HTR-8/SVneo (cell line): ENCODE data around the gene PIP5KL1.

Experiments used
- DNase-seq: peaks from one replicate; pipeline ENCODE4 v3.0.0; 2011; ENCODE audit warnings: low spot score, mixed read lengths; ENCODE audit not compliant: insufficient read length
- FAIRE-seq: peaks from 2 replicates; lab custom pipeline; 2011; peaks lifted over from hg19 to GRCh38; lab: Jason Lieb, UNC

PIP5KL1 gene

DNA sequence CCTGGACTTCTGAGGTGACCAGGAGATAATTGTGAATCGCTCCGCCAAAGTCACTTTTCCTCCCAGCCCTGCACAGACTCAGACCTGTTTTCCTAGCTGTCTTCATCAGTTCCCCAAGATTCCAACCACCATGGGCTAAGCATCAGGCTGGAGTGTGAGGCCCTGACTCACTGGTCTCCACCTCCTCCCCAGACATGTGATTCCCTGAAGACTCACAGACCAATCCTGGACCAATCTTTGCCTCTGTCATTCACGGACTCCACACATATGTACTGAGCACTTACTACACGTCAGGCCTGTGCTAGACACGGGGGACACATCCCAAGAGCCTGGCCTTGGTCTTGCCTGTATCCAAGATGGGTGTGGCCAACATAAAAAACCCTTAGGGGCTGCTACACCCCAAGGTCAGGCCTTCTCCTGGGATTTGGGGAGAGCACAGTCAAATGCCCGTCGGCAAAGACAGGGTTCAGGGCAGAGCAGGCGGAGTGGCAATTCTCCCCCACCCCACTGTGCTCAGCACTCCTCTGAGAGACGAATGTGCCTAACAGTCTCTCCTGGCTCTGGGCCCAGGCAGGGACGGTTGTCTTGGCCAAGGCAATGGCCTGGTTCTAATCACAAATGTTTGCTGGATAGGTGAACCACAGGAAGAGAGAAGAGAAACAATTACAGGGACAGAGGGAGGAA, 38.3 kb upstream of the PIP5KL1 start:
- DNase-seq, result no peak
- no peak for FAIRE-seq

DNA sequence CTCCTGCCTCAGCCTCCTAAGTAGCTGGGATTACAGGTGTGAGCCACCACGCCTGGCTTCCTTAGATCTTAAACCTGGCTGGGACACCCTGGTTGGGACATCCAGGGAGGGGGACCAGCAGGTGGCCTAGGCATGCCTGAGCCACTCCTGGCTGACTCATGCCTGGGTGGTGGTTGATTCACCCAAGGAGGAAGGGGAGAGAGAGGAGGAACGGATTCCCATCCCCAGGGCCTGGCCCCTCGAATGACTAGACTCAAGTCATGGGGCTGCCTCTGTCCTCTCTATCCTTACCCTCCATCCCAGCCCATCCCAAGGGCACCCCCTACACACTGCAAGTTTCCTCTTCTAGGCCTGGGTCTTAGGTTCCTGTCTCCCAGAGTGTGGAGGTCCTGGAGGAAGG, 37.5 kb upstream of the PIP5KL1 start:
- DNase-seq, result no peak

DNA sequence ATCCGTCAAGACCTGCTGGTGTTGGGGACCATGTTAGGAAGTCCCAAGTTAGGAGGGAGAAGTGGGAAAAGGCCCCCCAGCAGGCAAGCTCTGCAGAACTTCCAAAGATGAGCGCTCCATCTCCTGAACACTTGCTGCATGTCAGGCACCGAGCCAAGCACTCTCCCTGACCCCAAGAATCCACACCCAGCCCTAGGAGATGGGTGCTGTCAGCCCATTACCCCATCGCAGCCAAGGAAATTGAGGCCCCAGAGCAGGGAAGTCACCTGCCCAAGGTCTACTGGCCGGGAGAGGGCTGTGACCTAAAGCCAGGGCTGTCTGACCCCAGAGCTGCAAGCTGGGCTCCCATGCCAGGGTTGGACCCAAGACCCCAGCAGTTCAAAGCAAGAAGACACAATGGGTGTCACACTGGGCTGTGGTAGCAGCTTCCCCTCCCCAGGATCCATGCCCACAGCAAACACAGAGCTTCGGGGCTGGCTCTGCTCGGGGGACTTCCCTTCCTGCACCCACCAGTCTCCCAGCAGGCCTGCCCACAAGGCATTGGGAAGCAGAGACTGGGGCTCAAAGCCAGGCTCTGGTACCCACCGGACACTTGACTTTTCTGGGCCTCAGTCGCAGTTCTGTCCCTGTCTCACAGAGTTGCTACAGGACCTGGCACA, 36.7 kb upstream of the PIP5KL1 start:
- DNase-seq (no peak), FAIRE-seq (no peak)

More for the DNA sequence above, 37.5 kb upstream of the PIP5KL1 start:
- no peak for FAIRE-seq

DNA sequence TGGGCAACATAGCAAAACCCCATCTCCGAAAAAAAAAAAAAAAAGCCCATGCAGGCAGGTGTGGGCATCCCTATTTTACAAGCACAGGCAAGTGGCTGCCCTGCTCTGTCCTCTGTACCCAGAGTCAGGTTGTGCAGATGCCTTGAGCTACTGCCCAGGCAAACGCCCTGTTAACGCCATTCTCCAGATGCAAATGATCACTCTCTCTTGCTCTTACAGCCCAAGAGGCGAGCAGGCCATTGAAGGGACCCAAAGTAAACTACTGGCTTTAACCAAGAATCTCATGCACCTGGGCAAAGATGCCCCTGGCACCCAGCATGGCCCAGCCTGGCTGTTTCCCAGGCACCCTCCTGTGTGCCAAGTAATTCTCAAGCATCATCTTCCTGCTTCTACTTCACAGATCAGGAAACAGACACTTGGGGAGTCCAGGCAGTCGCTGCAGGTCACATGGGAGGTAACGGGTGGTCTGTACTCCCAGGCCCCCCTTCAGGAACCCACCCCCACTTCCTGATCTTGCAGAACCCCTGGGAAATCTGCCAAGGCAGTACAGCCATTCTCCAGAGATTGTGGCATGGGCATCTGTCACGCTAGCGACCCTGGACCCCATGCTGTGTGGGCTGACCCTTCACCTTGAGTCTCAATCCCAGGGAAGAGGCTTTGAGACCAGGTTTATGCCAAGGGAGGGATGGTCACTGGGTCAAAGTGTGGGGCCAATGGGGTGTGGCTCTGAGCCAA, 36.0 kb upstream of the PIP5KL1 start:
- FAIRE-seq (no peak), DNase-seq (no peak)

DNA sequence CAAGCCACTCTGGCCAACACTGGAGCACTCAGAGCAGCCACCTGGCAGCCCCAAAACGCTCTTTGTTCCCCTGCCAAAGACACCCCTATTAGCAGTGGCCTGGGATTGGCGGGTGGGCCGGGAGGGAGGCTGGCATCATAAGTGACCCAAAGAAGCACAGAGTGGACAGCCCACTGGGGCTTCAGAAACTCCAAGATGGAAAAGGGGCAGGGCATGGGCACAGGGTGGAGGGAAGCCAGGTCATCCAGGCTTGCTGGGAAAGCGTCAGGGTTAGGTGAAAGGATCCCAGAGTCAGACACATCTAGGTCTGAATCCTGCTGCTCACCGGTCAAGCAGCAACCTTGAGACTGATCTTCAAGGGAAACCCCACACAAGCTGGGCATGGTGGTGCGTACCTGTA, 35.4 kb upstream of the PIP5KL1 start:
- FAIRE-seq, result no peak
- no peak for DNase-seq

DNA sequence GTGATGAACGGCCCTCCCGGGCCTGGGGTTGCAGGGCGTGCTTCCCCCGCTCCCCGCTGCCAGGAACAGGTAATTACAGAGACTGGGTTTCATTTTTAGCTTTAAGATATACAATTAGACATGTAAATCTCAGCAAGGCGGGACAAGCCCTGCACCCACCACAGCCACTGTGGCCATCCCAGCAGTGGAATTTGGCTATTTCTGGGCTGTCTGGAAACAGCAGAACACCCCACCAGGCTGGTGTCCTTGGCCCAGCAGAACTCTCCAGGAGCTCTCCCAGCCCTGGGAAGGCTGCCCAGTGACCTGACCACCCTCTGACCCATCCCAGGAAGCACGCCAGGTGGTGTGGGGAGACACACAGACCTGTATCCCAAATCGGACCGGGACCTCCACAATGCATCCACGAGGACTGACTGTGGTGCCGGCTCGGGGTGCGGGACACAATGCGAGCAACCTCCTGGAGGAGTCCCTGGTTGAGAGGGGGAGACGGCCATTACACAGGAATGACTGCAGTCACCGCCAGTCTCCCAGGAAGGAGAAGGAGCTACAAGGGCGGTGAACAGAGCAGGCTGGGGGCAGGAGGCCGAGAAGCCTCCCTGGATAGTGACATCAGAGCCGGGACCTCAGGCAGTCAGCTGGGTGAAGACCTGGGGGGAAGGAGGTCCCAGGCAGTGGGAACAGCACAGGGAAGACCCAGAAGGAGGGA, 32.9 kb upstream of the PIP5KL1 start:
- DNase-seq (no peak), FAIRE-seq (no peak)

DNA sequence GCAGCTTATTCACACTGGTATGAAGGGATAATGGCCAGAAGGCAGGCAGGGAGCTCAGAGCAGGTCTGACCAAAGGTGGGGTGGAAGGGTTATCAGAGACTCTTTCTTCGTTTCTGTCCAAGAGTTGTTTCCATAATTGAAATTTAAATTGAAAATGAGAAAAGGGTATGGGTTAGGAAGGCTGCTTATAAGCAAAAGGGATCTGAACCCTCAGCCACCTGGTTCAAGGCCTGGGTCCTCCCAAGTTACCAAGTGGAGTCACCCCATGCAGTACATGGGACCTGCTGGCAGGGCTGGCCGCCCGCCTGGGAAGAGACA, 32.4 kb upstream of the PIP5KL1 start:
- no peak for DNase-seq
- no peak for FAIRE-seq

DNA sequence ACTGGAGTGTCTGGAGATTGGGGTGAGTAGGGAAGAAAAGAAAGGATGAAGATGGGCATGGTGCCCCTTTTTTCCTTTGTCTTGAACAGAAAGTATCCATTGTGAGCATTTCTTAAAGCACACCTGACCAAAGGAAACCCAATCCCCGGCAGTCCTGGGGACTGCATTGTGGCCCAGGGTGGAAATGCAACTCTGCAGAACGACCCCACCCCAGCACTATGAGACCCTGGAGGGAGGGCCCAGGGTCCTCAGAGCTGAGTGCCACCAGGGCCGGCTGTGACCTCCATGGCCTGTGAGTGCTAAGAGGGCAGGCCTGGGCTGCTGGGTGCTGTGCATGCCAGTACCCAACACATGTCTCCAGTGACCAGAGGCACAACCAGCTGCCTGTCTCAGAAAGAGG, 31.7 kb upstream of the PIP5KL1 start:
- DNase-seq (no peak), FAIRE-seq (no peak)

DNA sequence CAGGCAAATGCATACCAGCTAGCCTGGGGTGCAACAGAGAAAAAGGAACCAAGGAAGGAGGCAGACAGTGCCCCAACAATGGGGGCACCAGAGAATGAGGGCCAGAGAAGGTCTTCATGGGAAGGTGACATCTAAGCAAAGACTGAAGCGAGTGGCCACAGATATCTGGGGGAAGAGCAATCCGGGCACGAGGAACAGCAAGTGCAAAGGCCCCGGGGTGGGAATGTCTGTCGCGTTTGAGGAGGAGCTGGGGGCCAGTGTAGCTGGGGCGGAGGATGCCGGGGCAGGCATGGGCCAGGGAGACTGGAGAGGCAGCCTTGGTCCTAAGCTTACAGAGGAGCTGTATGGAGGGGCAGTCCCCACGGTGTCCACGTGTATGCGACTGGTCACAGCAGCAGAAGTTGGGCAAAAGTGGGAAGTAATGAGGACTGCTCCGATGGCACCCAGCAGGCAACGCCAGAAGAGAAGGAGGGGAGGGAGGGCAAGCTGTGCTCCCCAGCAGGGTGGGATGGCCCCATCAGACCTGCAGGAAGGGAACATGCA, 31.1 kb upstream of the PIP5KL1 start:
- DNase-seq, result no peak
- no peak for FAIRE-seq

DNA sequence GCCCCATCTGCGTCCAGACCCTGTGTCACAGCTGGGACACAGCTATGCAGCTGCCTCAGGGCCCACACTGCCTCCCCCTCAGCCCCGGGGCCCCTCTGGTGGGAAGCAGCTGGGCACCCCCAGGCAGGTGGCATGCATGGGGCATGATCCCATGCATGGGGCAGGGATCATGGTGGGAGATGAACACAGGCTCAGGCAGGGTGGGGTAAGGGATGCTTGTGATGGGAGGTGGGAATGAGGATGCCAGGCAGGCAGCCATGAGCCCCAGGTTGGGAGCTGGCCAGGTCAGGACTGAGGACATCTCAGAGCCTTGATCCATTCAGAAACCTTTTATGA, 30.5 kb upstream of the PIP5KL1 start:
- no peak for DNase-seq
- FAIRE-seq, result no peak

DNA sequence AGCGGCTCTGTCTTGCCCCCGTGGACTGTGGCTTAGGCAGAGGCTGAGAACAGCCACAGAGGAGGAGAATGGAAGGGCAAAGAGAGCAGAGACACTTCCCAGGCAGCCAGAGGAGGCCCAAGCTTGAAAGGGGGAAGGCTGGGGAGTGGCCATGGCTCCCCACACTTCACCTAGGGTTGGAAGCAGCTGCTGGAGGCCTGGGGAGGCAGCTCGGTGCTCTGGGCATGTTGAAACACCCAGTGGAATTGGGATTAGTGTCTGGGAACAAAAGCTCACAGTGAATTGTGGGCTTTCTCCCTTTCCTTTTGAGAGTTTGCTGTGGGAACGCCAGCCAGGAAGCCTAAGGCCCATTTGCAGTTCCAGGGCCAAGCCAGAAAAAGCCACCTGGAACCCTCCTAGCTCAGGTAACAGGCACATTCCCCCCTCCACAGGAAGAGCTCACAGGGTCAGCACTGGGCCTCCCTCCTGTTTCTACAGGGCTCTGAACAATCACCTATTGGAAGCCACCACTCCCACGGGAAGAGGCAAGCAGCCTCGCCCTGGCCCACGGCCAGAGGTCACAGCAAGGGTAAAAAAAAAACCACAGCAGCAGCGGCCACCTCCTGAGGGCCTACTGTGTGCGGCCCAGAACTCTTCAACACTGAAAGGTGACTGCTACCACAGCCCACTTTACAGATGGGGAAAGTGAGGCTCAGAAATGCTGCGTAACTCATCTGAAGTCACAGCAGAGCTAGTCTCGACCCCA, 30.0 kb upstream of the PIP5KL1 start:
- DNase-seq (no peak), FAIRE-seq (no peak)

DNA sequence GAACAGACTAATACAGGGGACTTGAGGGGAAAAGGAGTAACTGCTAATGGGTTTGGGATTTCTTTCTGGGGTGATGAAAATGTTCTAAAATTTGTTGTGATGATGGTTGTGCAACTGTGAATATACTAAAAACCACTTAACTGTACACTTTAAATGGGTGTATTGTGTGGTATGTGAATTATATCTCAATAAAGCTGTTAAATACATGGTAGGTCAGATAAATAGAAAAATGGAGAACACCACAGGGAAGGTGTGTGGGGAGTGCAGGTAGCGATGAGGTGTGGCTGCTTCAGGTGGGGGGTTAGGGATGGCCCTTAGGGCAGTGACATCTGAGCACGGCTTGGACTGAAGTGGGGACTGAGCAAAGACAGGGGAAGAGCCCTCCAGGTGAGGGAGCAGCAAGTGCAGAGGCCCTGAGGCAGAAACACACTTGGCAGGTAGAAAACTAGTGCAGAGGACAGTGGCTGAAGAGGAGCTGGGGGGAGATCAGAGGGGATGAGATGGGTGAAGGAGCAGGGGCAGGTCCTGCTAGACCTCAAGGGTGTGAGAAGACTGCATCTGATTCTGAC, 29.3 kb upstream of the PIP5KL1 start:
- FAIRE-seq (no peak), DNase-seq (no peak)

DNA sequence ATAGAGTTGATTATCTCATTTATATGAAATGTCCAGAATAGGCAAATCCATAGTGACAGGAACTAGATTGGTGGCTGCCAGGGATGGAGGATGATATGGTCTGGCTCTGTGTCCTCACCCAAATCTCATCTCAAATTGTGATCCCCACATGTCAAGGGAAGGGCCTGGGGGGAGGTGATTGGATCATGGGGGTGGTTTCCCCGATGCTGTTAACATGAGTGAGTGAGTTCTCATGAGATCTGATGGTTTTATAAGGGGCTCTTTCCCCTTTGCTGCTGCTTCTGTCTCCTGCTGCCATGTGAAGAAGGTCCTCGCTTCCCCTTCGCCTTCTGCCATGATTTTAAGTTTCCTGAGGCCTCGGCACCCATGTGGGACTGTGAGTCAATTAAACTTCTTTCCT, 28.8 kb upstream of the PIP5KL1 start:
- no peak for DNase-seq
- FAIRE-seq, result no peak

DNA sequence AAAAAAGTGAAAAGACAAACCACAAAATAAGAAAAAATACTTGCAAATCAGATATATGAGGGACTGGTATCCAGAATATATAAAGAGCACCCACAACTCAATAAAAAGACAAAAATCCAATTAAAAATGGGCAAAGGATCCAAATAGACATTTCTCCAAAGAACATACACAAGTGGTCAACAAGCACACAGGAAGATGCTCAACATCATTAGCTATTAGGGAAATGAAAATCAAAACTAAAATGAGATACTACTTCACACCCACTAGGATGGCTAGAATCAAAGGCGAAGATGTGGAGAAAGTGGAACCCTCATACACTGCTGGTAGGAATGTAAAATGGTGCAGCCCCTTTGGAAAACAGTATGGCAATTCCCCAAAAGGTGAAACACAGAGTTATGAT, 28.2 kb upstream of the PIP5KL1 start:
- DNase-seq, result no peak
- no peak for FAIRE-seq

DNA sequence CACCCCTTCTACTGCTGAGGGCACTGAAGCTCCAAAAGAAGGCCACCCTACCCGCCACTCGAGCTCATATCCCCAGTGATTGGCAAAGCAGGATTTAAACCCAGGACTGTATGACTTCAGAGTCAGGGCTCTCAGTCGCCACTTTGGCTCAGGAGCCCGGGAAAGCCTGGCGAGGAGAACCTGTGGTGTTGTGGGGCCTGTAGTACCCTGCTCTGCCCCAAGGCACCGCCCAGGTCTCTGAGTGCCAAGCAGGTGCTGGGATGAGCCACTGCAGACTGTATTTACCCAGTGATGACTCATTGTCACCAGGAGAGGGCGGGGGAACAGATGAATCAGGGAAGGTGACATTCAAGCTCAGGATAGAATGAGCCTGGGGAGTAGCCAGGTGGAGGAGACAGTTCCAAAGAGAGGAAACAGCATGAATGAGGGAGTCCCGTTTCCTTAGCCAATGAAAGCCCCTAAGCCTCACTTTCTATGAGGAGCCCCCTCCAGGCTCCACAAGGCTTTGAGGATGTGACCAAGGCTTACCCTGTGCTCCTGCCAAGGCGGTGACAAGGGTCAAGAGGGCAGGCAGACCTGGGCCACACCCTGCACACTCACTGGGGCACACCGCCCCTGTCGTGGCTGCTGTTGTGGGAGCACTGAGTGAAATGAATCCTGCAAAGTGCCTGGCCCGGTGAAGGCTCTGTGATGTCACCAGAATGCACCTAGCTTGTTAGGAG, 24.9 kb upstream of the PIP5KL1 start:
- DNase-seq (no peak), FAIRE-seq (no peak)

DNA sequence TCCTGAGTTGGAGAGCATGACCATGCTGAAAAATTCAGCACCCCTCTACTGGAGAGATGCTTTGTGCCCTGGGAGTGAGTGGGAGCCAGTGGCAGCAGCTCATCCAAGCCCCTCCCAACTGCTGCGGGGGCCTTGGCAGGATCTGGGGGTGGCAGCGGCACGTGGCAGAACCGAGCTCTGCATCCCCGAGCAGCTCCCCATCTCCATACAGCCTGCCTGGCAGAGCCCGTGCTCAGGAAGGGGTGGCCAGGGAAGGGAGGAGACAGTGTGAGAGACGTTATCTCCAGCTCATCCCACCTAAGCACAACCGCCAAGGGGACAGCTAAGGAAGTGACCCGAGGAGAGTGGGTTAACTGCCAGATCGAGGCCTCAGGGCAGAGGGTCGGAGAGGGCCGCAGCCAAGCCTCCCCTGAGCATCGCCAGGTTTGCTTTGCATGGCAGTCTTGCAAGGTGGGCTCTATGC, 24.3 kb upstream of the PIP5KL1 start:
- FAIRE-seq (no peak), DNase-seq (no peak)

DNA sequence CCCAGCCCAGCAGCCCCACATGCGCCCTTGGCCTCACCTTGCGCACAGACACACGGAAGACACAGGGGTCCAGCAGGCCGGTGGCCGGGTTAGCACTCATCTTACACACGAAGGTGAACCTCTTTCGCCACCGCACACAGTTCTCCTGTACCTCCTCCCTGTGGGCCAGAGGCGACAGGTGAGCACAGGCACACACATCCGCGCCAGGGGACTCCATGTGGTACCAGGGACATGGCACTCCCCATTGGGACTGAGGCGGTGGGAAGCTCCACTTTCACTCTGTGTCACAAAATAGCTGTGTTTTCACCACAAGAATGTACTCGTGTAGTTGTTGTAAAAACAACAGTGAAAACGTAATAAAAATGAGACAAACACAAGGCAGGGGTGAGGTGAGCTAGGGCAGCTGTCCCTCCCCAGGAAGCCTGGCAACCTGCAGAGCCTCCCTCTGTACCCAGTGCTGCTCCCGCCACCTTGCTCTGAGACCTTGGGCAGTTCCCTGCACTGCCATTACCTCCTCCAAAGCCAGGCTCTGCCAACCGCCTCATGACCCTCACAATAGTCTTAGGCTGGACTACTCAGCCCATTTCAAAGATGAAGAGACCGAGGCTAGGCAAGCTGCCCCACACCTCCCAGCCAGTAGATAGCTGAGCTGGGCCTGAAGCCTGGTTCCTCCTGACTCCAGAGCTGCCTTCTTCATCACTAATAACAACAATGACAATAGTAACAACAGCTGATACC, 23.4 kb upstream of the PIP5KL1 start:
- FAIRE-seq, result no peak
- no peak for DNase-seq

DNA sequence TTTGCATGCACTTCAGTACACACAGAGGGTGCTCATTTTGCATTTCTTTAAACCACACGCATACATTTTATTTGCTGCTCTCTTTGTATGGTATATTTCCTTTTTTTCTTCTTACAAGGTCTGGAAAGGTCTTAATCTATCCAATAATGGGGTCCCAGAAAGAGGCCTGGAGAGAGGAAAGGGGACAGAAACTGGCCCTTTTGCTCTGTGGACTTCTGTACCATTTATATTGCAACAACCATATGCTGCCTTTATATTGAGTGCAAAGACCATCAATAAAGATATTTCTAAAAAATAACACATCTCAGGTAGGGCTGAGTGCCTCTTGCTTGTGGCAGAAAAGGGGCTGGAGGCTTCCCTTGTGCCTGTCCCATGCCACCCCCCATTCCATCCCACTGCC, 22.6 kb upstream of the PIP5KL1 start:
- no peak for FAIRE-seq
- DNase-seq, result no peak
